Mammary epithelial cell (primary cell): Measurements from ENCODE around the gene DLG5.

Experiments
- CTCF ChIP-seq, 2 donors: IDR thresholded peaks in 1 of 2; conservative IDR thresholded peaks in 1 of 2; 2 replicates each; pipeline ENCODE4 v1.5.1; 2011 to 2012; ENCODE audit warnings: inconsistent platforms in 2 of 2, low read length in 2 of 2, mild to moderate bottlenecking in 2 of 2, control low read depth in 1 of 2, low read depth in 1 of 2; ENCODE audit not compliant: insufficient read depth in 1 of 2; ENCODE audit errors: extremely low read depth in 1 of 2
- EZH2 ChIP-seq: IDR thresholded peaks from 2 replicates; pipeline ENCODE4 v1.6.1; 2012; ENCODE audit warnings: low read length, inconsistent platforms, borderline replicate concordance

- TF ChIP-seq CTCF (conservative IDR thresholded peaks at IDR 0.05 in 1 of 2, IDR thresholded peaks at IDR 0.05 in 1 of 2; ENCODE audit: extremely low read depth in 1 of 2, insufficient read depth in 1 of 2, low read depth in 1 of 2, low read length in 2 of 2) (no peak), EZH2 (no peak)
Observed at GRCh38 chr10:77800738-77801266, 125.8 kb downstream of the DLG5 start.
